ENCODE results near the gene AIMP1.
"Not testable (repeated sequence)": the region's sequence is repeated elsewhere in the genome, so short reads cannot be mapped to it uniquely, and the experiment has no call there.

Gene AIMP1

GRCh38 chr4:106312997-106313522 lies 3.3 kb upstream of the AIMP1 start:
- FAIRE-seq = no peak

DNA sequence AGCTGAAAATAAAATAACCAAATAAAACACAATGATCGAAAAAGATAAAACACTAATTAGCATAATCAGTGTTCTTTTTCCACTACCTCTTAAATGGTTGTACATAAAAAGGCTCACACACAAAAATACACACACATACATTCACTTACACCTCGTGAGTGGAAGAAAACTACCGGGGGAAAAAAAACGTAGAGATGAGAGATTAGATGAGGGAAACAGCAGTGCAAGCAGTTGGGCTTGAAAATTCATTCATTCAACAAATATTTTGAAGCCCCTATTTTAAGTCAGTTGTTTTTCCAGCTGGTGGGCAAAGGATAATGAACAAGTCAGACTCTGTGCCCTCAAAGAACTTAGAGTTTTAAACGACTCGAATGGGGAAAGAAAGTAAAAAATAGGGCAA lies 1.4 kb upstream of the AIMP1 start:
- no peak for FAIRE-seq

GRCh38 chr4:106315476-106315967 lies 828 bp upstream of the AIMP1 start:
- FAIRE-seq = no peak

DNA sequence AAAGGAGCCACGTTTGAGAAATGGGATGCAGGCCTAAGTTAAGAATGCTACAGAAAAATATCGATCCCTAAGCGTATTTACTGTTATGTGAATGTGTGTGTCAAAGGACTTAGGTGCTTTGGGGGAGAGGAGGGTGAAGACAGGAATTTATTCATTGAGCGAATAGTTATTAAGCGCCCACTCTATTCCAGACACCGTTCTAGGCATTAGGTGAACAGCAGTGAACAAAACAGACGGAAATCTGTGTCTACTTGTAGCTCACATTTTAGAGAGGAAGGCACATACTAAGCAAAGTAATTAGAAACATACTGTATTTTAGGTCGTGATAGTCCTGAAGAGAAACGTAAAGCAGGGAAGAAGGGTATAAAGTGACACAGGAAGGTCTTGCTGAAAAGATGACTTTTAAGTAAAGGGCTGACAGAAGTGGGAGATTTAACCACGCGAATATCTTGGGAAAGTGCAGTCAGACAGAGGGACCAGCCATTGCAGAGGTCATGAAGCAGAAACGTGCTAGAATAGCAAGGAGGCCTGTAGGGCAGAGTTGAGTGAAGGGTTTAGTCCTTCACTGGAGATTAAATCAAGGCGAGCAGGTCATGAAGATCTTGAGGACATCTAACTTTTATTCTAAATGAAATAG lies 541 bp downstream of the AIMP1 start:
- no peak for FAIRE-seq

DNA sequence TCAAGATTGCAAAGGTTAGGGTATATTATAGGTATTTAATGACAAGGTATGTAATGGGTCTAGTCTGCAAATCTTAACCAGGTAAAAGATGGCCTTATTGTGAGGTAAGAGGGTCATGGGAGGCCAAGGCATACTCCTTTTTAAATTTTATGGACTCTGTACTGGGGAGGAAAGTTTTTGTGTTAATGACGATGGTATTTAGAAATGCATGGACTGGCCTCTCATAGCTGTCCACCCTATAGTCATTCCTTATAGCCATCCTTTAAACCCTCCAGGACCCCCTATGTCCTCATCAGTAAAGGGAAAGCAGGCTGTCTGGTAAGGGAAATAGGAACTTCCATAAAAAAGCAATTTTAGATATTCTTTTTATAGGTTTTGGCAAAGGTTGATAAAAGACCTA lies 1.5 kb downstream of the AIMP1 start:
- no peak for FAIRE-seq

GRCh38 chr4:106318511-106318910 lies 2.2 kb downstream of the AIMP1 start:
- no peak for FAIRE-seq

DNA sequence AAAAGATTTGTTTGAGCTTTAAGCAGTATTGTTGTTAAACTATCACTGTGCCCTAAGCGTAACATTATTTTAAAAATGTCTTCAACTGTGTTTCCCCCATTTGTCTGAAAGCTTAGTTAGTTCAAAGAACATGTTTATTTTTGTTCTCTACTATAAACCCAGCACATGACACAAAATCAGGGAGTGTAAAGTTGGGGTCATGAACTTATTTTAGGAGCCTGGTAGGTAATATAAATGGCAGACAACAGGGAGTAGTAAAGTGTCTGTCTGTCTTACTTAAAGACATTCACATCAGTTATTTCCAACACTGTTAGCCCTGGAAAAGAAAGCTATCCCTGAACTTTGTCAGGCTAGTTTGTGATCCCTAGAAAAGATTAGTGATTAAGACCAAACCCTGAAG lies 3.9 kb downstream of the AIMP1 start:
- FAIRE-seq = no peak

DNA sequence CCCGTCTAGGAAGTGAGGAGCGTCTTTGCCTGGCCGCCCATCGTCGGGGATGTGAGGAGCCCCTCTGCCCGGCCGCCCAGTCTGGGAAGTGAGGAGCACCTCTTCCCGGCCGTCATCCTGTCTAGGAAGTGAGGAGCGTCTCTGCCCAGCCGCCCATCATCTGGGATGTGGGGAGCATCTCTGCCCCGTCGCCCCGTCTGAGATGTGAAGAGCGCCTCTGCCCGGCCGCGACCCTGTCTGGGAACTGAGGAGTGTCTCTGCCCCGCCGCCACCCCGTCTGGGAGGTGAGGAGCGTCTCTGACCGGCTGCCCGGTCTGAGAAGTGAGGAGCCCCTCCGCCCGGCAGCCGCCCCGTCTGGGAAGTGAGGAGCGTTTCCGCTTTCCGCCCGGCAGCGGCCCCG lies 4.8 kb downstream of the AIMP1 start:
- FAIRE-seq = not testable (repeated sequence)

DNA sequence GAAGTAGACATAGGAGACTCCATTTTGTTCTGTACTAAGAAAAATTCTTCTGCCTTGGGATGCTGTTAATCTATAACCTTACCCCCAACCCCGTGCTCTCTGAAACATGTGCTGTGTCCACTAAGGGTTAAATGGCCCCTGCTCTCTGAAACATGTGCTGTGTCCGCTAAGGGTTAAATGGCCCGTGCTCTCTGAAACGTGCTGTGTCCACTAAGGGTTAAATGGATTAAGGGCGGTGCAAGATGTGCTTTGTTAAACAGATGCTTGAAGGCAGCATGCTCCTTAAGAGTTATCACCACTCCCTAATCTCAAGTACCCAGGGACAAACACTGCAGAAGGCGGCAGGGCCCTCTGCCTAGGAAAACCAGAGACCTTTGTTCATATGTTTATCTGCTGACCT lies 5.5 kb downstream of the AIMP1 start:
- not testable (repeated sequence) for FAIRE-seq

DNA sequence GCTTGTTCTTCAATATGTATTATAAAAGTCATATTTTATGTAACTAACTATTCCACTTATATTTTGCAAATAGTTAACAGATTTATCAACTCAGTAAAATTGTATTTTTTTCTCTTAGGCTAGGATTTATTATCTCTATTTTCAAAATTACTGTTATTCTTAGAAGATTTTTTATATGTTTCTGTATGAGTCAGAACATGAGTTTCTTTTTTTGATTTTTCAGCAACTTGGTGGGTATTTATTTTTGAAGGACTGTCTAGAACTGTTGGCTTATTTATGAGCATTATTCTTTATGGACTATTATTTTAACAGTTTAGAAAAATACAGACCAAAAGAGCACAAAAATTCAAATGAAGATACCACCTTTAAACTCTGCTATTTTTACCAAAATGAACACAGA lies 6.8 kb downstream of the AIMP1 start:
- peak; percentile 7 for FAIRE-seq

DNA sequence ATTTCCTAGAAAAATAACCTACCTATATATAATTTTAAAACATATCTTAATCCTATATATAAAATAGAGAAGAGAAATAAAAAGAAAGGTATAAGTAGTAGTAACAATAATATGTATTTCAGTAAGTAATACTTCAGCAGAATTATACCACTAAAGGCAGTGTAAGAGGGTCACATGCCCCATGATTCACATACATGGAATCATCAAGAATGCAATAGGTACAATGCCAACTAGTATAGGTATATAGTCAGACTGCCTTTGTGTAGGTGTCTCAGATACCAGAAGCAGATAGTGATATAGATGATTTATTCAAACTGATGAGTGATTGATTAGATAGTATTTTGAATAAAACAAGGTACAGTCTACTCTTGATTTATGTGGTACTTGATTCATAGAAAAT lies 9.4 kb downstream of the AIMP1 start:
- no peak for FAIRE-seq

GRCh38 chr4:106329041-106329618 lies 12.8 kb downstream of the AIMP1 start:
- FAIRE-seq = peak; percentile 89

- FAIRE-seq = no peak
These were observed 16.8 kb downstream of the AIMP1 start for GRCh38 chr4:106333186-106333585.

DNA sequence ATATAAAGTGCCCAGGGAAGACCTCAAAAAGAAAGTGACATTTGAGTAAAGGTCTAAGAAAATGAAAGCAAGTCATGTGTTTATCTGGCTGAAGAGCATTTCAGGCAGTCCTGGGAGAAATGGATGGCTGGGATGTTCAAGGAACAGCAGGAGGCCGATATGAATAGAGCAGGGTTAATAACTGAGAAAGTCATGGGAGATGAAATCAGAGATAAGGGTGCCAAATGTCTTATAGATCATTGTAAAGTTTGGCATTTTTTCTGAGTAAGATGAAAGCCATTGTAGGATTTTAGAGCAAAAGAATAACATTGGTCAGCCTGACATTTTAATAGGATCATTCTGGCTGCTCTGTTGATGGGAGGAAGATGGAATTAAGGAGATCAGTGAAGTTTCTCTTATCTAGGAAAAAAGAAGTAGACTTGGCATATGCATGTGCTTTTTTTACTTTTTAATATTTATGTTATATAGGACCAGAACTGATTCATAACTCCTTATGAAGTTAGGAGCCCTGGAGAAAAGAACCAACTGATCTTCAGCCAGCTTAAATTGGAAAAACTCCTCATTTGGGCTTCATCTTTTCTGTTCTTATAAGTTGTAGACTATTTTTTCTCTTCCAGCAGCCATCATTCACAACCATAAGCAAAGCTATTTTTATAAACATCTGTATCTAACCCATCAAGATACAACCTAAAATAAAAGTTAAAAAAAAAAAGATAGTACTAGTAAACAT lies 18.6 kb downstream of the AIMP1 start:
- no peak for FAIRE-seq

GRCh38 chr4:106336618-106337017 lies 20.3 kb downstream of the AIMP1 start:
- no peak for FAIRE-seq

GRCh38 chr4:106337916-106338315 lies 21.6 kb downstream of the AIMP1 start:
- FAIRE-seq = no peak

GRCh38 chr4:106338671-106339070 lies 22.3 kb downstream of the AIMP1 start:
- no peak for FAIRE-seq

DNA sequence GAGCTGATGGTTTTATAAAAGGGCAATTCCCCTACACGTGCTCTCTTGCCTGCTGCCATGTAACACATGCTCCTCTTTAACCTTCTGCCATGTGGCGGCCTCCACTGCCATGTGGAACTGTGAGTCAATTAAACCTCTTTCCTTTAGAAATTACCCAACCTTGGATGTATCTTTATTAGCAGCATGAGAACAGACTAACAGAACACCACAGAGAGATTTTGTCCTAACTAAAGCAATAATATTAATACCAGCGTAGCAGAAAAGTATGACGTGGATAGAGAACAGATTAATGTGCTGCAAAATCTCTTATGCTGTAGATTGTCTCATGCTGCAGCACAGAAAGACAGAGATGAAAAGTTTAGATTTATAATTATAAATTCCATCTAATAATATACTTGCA lies 23.1 kb downstream of the AIMP1 start:
- FAIRE-seq = no peak

DNA sequence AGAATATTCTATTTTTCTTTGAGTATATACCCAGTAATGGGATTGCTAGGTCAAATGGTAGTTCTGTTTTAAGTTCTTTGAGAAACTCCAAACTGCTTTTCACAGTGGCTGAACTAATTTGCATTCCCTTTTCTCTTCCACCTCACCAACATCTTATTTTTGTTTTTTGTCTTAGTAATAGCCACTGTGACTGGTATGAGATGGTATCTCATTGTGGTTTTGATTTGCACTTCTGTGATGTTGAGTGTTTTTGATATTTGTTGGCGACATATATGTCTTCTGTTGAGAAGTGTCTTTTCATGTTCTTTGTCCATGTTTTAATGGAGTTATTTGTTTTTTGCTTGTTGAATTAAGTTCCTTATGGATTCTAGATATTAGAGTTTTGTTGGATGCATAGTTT lies 24.4 kb downstream of the AIMP1 start:
- FAIRE-seq = no peak

DNA sequence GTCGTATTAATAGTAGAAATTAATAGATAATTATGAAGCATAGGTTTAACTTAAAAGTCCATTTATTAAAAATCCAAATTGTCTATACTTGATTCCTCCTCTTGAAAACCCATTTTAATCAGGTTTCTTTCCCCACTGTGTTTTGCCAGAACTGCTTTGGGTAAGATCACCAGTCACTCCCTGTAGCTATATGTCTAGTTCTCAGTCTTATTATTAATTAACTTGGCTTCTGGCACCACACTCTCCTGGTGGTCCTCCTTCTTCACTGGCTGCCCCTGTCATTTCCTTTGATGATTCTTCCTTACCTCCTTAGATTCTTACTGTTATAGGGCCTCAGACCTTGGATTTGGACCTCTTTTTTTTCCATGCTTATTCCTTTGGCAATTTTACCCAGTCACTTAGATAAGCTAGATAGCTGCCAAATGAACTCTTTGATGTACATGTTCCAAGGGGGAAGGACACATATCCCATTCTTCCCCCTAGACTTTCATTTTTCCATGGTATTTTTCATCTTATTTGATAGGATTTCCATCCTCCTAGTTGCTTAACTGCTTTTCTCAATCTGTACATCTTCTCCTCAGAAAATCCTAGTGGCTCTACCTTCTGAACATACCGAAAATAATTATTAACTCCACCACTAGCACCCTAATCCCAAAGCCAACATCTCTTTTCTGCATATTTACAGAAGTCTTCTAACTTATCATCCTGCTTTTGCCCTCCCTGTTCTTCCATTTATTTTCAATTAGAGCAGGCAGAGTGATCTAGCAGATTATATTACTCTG lies 27.7 kb downstream of the AIMP1 start:
- FAIRE-seq = no peak

- FAIRE-seq = no peak
These were observed 28.3 kb downstream of the AIMP1 start for GRCh38 chr4:106344647-106344970.

GRCh38 chr4:106347167-106347566 lies 30.8 kb downstream of the AIMP1 start:
- FAIRE-seq = no peak

DNA sequence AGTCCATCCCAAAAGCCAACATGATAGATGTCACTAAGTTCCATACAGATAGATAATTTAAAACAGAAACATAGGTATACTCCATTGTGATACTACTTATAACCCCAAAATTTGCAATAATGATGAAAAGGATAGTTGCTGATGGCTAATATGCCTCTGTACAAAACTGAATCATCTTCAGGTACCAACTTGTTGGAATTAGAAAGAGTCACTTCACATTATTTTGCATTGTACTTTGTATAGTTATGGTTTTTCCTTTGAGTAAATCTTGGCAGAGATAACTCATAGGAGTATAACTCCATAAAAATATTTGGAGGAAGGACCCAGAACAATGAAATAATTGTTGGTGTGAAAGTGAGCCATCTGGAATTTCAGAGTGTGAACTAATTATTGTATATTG lies 34.7 kb downstream of the AIMP1 start:
- no peak for FAIRE-seq
